K562 (cell line): ENCODE measurements around the gene VTA1.

Experiments used
- CBFA2T2 ChIP-seq: fragments of 450-650 bp; conservative IDR thresholded peaks from 2 replicates; pipeline ENCODE4 v1.6.1; 2017; ENCODE audit warnings: mild to moderate bottlenecking
- KAT7 ChIP-seq: sonication (generic); formaldehyde crosslinking; IDR thresholded peaks from 2 replicates; pipeline ENCODE4 v1.8.0; 2022; ENCODE audit warnings: missing genetic modification reagents, mild to moderate bottlenecking, borderline replicate concordance
- KLF10 ChIP-seq: fragments of 250-450 bp; sonication (Bioruptor Pico); IDR thresholded peaks from 2 replicates; pipeline ENCODE4 v1.6.1; 2021; ENCODE audit warnings: matching md5 sums
- RAD51 ChIP-seq: fragments of 450-650 bp; IDR thresholded peaks from 2 replicates; pipeline ENCODE4 v1.7.1; 2016; ENCODE audit warnings: low read depth, mild to moderate bottlenecking, borderline replicate concordance
- ZBTB8A ChIP-seq: fragments of 450-650 bp; IDR thresholded peaks from 2 replicates; pipeline ENCODE4 v1.6.1; 2018; ENCODE audit warnings: mild to moderate bottlenecking, moderate library complexity; ENCODE audit not compliant: partially characterized antibody

DNA sequence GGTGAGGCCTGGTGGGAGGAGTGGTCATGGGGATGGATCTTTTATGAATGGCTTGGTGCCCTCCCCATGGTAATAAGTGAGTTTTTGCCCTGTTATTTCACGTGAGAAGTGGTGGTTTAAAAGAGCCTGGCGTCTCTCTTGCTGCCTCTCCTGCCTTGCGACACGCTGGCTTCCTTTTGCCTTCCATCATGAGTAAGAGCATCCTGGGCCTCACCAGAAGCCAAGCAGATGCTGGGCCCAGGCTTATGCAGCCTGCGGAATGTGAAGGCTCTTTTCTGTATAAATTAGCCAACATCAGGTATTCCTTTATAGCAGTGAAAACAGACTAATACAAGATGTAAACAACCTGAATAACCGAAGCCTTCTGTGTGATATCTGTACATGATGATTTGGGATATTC, 27.6 kb downstream of the VTA1 start:
- TF ChIP-seq ZBTB8A (no peak), RAD51 (no peak), KLF10 (CRISPR knock-in tag) (no peak), KAT7 (CRISPR knock-in tag) (no peak), CBFA2T2 (no peak)
